Neuron (in vitro differentiated cells): ENCODE measurements around the gene HVCN1.

Experiments
- H2AFZ ChIP-seq: one replicate; pipeline ENCODE4 v1.6.1; 2013; ENCODE audit warnings: low read depth, mild to moderate bottlenecking, inconsistent platforms, low read length, moderate library complexity
- H3K27me3 ChIP-seq: one replicate; pipeline ENCODE4 v1.6.1; 2013; ENCODE audit warnings: low read length; ENCODE audit not compliant: insufficient read depth
- H3K36me3 ChIP-seq: one replicate; pipeline ENCODE4 v1.6.1; 2013; ENCODE audit warnings: low read length; ENCODE audit not compliant: insufficient read depth
- H3K4me1 ChIP-seq: one replicate; pipeline ENCODE4 v1.6.1; 2013; ENCODE audit warnings: low read length; ENCODE audit not compliant: insufficient read depth
- H3K4me3 ChIP-seq: 2 replicates; pipeline ENCODE4 v1.5.1; 2013; ENCODE audit warnings: mild to moderate bottlenecking, low read length, moderate library complexity
- H3K9me3 ChIP-seq: one replicate; pipeline ENCODE4 v1.6.1; 2013; ENCODE audit warnings: low read length

The HVCN1 gene

DNA sequence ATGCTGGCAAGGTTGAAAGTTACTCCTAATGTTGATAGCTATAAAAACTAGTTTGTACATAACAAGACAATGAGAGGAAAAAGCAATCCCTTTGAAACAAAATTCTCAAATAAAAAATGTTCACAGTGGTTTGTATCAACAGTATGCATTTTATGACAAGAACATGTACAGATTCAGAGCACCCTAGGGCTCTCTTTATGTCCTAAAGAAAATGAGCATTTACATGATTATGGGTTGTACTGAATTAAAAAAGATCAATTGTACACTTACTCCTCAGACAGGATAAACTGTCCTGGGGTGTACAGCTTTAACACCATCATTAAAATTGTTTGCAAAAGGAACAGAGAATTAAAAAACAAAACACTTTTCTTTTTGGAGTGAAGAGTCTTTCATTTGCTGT is 31.6 kb upstream of the HVCN1 start:
- no peak overlapping the region for H3K4me3 ChIP-seq
- no peaks in the 10 kb centered on the region for H3K9me3 ChIP-seq
- no peaks in the 10 kb centered on the region for H3K27me3 ChIP-seq
- H3K4me1 ChIP-seq = no peaks in the 10 kb centered on the region
- H2AFZ ChIP-seq = no peak overlapping the region
- peaks cover 83% of the 10 kb centered on the region for H3K36me3 ChIP-seq

DNA sequence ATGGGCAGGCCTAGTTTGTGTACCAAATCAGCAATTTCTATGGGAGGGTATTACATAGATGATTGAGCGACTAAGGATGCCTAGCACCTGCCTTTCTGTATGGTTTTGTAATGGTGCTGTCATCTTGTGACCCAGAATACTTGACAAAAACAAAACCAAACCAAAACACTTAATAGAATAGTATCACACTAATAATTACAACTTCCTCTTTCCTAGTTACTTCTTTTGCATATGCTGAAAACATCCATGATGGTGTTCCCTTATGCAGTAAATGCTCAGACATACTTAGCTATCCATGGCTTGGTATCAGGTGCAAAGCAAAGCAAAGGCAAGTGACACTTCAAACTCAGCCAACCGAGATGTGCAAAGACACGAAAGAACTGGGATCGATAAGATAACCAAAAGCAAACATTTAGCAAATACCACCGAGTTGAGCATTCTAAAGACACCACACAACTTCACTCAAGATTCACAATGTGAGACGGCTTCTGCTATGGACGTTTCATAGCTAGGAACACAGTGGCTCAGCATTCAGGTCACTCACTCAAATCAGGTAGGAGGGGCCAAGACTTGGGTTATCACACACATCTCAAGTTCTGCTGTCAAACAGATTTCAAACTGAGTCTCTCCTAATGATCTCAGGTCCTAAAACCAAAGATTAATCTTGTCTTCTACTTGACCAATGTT is 29.4 kb upstream of the HVCN1 start:
- Histone ChIP-seq H2AFZ (no peak overlapping the region), H3K9me3 (no peaks in the 10 kb centered on the region), H3K36me3 (peaks cover 63% of the 10 kb centered on the region), H3K4me1 (no peaks in the 10 kb centered on the region), H3K27me3 (no peaks in the 10 kb centered on the region), H3K4me3 (no peak overlapping the region)

DNA sequence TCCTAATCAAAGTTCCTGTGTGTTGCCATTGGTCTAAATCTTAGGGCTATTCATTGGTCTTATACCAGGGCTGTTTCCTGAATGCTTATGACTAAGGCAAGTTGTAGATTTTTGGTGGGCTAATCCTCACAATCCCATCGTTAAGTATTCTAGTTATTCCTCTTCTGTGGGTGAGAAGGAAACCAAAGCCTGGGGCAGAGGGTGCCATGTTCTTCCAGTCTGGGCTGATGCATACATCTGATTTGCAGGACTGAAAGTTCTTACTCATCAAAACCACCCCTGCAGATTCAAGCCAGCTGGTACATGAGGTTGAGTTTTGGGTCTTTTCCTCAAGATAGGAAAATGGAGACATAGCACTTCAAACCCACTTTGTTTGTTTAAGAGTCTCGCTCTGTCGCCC is 28.1 kb upstream of the HVCN1 start:
- H3K4me1 ChIP-seq = no peaks in the 10 kb centered on the region
- H3K9me3 ChIP-seq = no peaks in the 10 kb centered on the region
- no peak overlapping the region for H2AFZ ChIP-seq
- no peaks in the 10 kb centered on the region for H3K27me3 ChIP-seq
- no peak overlapping the region for H3K4me3 ChIP-seq
- peaks cover 52% of the 10 kb centered on the region for H3K36me3 ChIP-seq

DNA sequence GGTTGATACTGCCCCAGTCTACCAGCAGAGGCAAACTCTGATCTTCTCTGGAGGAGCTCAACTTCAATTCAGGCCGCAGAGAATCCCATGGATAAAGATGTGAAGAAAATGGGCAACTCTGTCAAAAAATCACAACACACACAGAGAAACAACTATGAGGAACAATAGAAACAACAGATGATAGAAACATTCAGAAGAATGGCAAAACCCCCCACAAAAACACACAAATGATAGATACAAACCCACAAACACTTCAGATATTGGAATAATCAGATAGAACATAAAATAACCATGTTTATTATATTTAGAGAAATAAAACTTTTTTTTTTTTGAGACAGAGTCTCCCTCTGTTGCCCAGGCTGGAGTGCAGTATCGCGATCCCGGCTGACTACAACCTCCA is 20.0 kb upstream of the HVCN1 start:
- Histone ChIP-seq H3K27me3 (no peaks in the 10 kb centered on the region), H3K4me1 (no peaks in the 10 kb centered on the region), H3K36me3 (peaks cover 3% of the 10 kb centered on the region), H3K4me3 (no peak overlapping the region), H2AFZ (no peak overlapping the region), H3K9me3 (no peaks in the 10 kb centered on the region)

DNA sequence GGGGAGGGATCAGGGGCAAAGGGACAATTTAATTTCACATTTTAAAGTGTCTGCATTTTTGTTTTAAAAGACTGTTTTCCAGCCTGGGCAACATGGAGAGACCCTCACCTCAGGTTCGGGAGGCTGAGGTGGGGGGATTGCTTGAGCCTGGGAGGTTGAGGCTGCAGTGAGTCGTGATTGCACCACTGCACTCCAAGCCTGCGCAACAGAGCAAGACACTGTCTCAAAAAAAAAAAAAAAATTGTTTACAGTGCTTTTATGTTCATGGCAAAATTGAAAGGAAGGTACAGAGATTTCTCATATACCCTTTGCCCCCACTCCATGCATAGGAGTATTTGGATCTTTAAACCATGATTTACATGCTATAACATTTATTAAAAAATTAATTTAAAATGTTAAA is 16.4 kb upstream of the HVCN1 start:
- no peaks in the 10 kb centered on the region for H3K4me1 ChIP-seq

DNA sequence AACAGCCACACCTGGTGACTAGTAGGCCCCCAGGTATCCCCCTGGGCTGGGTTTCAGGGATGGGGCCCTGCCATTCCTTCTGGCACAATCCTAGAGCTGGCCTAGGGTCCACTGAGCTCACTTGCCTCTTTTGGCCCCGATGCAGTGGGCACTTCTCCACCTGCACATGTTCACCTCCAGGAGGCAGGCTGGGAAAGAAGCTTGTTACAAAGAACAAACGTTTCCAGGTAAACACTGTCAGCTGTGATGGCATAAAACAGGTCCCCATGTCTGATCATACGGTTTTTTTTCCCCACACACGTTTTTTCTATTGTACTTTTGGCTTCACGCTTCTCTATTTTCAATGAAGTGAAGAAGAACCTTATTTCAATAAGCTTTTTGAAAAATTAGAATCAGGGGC is 15.8 kb upstream of the HVCN1 start:
- Histone ChIP-seq H3K4me3 (no peak overlapping the region), H3K27me3 (no peaks in the 10 kb centered on the region), H2AFZ (no peak overlapping the region), H3K36me3 (no peaks in the 10 kb centered on the region), H3K9me3 (no peaks in the 10 kb centered on the region), H3K4me1 (no peaks in the 10 kb centered on the region)

More for the DNA sequence above, 16.4 kb upstream of the HVCN1 start:
- no peak overlapping the region for H3K4me3 ChIP-seq
- H2AFZ ChIP-seq = no peak overlapping the region
- no peaks in the 10 kb centered on the region for H3K27me3 ChIP-seq
- no peaks in the 10 kb centered on the region for H3K36me3 ChIP-seq
- no peaks in the 10 kb centered on the region for H3K9me3 ChIP-seq

DNA sequence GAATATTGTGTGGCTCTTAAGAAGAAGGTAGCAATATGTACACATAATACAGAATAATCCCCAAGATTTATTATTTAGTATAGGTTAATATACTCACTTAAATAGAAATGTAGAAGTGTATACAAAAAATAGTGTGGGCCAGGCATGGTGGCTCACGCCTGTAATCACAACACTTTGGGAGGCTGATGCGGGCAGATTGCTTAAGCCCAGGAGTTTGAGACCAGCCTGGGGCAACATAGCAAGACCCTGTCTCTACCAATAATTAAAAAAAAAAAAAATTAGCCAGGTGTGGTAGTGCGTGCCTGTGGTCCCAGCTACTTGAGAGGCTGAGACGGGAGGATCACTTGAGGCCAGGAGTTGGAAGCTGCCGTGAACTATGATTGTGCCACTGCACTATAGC is 15.3 kb upstream of the HVCN1 start:
- Histone ChIP-seq H3K9me3 (no peaks in the 10 kb centered on the region), H3K4me3 (no peak overlapping the region), H2AFZ (no peak overlapping the region)

DNA sequence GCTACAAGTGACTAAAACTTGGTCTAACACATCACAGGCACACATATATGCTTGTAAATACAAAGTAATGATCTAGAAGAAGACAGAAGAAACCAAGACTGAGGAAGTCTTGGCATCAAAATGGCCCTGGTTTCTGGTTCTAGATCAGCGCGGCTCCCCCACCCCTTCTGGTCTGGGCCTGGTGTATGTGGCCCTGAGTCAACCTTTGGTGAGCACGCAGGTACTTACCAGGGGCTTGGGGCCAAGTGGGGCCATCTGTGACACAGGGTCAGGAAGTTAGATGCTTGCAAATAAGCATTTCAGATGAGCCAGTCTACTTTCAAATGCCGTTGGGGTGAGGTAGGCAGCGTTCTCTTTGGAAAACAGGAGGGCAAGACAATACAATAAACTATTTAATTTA is 13.2 kb upstream of the HVCN1 start:
- no peaks in the 10 kb centered on the region for H3K9me3 ChIP-seq
- H3K4me3 ChIP-seq = no peak overlapping the region
- no peak overlapping the region for H2AFZ ChIP-seq
- no peaks in the 10 kb centered on the region for H3K27me3 ChIP-seq
- H3K4me1 ChIP-seq = no peaks in the 10 kb centered on the region
- no peaks in the 10 kb centered on the region for H3K36me3 ChIP-seq

More for the DNA sequence above, 15.3 kb upstream of the HVCN1 start:
- no peaks in the 10 kb centered on the region for H3K4me1 ChIP-seq
- no peaks in the 10 kb centered on the region for H3K27me3 ChIP-seq
- H3K36me3 ChIP-seq = no peaks in the 10 kb centered on the region

DNA sequence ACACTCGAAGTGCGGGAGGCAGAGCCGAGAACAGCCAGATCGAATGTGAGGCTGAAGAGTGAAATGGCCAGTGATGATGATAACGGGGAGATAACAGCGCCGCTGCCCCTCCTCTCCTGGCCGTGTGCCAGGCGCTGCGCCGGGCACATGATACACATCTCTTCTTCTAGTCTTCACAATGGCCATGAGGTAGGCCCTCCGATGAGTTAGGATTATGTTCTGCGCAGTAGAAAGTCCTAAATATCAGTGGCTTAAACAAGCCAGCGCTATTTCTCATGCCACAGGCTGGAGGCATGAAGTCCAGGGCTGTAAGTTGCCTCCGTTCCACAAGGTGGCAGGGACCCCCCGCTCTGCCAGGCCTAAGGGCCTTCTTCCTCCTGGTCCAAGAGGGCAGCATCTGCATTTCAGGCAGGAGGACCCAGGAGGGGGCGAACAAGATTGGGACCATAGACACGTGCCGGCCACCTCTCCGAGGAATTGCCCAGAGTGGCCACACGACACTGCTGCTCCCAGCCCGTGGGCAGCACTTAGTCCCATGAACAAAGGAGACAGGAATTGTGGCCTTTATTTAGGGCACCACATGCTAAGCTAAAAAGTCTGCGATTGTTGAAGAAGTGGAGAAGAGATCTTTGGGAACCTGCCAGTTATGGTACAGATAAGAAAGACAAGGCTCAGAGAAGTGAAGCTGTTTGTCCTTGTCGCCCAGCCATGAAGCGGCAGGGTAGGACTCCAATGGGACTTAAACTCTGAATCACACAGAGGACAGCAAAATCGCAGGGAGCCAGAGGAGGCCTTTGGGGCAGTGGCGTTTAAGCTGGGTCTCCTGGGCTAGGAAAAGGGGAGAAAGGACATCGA is 10.9 kb upstream of the HVCN1 start:
- H3K27me3 ChIP-seq = no peaks in the 10 kb centered on the region
- no peaks in the 10 kb centered on the region for H3K4me1 ChIP-seq
- no peak overlapping the region for H2AFZ ChIP-seq
- no peaks in the 10 kb centered on the region for H3K9me3 ChIP-seq
- H3K36me3 ChIP-seq = no peaks in the 10 kb centered on the region
- H3K4me3 ChIP-seq = no peak overlapping the region

DNA sequence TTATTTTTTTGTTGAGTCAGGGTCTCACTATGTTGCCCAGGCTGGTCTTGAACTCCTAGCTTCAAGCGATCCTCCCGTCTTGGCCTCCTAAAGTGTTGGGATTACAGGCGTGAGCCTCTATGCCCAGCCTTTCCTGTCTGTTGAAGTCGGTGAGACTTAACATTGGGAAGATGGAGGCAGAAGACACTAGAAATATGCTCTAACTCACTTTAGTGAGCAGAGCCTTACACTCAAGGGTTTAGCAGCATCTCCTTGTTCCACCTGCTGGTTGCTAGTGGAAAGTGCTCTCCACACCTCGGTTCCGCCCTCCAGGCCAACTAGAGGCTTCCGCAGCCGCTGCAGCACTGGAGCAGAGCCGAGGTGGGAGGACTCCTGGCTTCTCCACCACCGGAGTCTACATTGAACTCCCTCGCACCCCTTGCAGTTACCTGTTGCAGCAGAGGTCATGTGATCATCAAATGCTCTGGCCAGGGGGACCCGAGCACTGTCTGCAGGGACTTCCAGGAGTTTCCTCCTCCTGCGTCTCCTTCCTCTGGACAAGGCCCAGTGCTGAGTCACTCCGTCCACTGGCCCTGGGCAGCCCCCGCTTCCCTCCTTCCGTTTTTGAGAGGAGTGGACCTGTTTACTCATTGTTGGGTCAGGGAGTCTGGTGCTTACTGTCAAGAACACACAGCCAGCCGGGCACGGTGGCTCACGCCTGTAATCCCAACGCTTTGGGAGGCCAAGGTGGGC is 9.4 kb upstream of the HVCN1 start:
- no peaks in the 10 kb centered on the region for H3K4me1 ChIP-seq
- no peak overlapping the region for H2AFZ ChIP-seq
- no peaks in the 10 kb centered on the region for H3K27me3 ChIP-seq
- H3K36me3 ChIP-seq = no peaks in the 10 kb centered on the region
- H3K4me3 ChIP-seq = no peak overlapping the region
- H3K9me3 ChIP-seq = no peaks in the 10 kb centered on the region

DNA sequence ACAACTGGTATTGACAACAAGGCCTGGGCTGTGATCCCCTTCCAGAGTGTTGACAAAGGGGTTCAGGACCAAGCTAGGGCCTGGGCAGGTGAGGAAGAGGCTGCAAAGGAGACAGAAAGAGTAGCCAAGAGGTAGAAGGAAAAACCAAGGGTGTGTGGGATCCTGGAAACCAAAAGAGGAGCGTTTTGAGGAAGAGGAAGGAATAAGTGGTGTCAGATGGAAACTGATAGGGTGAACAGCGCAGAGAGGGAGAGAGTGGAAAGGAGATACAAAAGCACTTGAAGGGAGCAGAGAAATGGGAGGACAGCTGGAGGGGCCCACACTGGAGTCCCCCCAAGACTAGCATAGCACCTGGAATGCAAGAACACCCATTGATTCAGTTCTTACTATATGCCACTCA is 8.3 kb upstream of the HVCN1 start:
- Histone ChIP-seq H3K4me1 (no peaks in the 10 kb centered on the region), H3K27me3 (peaks cover under 1% of the 10 kb centered on the region), H3K4me3 (no peak overlapping the region), H3K36me3 (no peaks in the 10 kb centered on the region), H3K9me3 (no peaks in the 10 kb centered on the region), H2AFZ (no peak overlapping the region)

DNA sequence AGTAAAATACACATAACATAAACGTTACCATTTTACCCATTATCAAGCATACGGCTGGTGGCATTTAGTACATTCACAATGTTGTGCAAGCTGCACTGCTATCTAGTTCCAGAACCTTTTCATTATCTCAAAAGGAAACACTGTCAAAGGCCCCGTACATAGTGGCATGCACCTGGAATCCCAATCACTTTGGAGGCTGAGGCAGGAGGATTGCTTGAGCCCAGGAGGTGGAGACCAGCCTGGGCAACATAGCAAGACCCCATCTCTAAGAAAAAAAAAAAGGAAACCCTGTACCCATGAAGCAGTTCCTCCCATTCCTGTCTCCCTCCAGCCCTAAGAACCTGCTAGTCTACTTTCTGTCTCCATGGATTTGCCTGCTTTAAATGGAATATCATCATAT is 7.4 kb upstream of the HVCN1 start:
- H2AFZ ChIP-seq = no peak overlapping the region
- no peaks in the 10 kb centered on the region for H3K4me1 ChIP-seq
- no peak overlapping the region for H3K4me3 ChIP-seq
- H3K36me3 ChIP-seq = no peaks in the 10 kb centered on the region
- peaks cover 8% of the 10 kb centered on the region for H3K27me3 ChIP-seq
- H3K9me3 ChIP-seq = peaks cover 3% of the 10 kb centered on the region

DNA sequence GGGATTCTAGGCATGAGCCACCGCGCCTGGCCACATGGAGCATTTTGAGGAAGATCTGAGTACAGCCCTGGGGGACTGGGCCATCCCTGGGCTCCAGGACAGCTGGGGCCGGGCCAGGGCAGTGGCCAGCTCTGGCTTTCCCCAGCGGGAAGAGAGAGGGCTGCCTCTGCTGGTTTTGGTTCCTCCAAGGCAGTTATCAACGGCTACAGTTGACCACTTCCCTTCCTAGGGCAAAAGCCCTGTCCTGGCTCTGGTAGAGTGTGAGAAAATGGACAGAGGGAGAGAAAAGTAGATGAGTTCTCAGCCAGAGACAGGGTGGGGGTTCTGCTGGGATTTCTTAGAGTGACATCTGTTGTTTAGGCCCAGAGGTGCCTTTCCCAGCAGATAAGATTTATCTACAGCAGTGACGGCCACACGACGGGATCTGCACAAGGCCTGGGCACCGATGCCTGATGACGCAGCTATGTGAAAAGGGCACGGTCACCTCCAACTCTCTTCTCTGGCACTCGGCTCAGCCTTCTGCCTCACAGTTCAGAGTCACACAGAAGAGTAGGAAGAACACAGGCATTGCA is 5.5 kb upstream of the HVCN1 start:
- Histone ChIP-seq H2AFZ (no peak overlapping the region), H3K4me3 (no peak overlapping the region), H3K4me1 (no peaks in the 10 kb centered on the region), H3K9me3 (peaks cover 5% of the 10 kb centered on the region), H3K36me3 (no peaks in the 10 kb centered on the region), H3K27me3 (peaks cover 17% of the 10 kb centered on the region)
